Colonic mucosa (tissue), 4 donors: ENCODE data around the gene STK32C. TPM values are rescaled to one million over a fixed set of nuclear protein-coding genes. Genes with fewer than 3 reads are reported as not detected.
"Not testable (repeated sequence)": the region's sequence is repeated elsewhere in the genome, so short reads cannot be mapped to it uniquely, and the experiment has no call there.

Source experiments
- DNase-seq: peaks from one replicate; pipeline ENCODE4 v3.0.0-alpha.2; 2020
- H3K27ac ChIP-seq: fragments of 200-600 bp; one replicate; pipeline ENCODE4 v1.8.0; 2021
- H3K27me3 ChIP-seq: fragments of 200-600 bp; one replicate; pipeline ENCODE4 v1.8.0; 2021
- H3K36me3 ChIP-seq: fragments of 200-600 bp; one replicate; pipeline ENCODE4 v1.8.0; 2021
- H3K4me1 ChIP-seq: fragments of 200-600 bp; one replicate; pipeline ENCODE4 v1.8.0; 2021; ENCODE audit warnings: mild to moderate bottlenecking
- H3K4me3 ChIP-seq: fragments of 200-600 bp; one replicate; pipeline ENCODE4 v1.8.0; 2021
- H3K9ac ChIP-seq, 2 donors: one replicate each; pipeline ENCODE4 v1.7.0; 2013; ENCODE audit warnings: control low read depth in 2 of 2, low read depth in 2 of 2, low read length in 2 of 2
- H3K9me3 ChIP-seq: fragments of 200-600 bp; one replicate; pipeline ENCODE4 v1.8.0; 2021
- CTCF ChIP-seq: fragments of 200-600 bp; IDR thresholded peaks from one replicate; pipeline ENCODE4 v1.8.0; 2022; ENCODE audit warnings: antibody characterized with exemption, mild to moderate bottlenecking
- intact Hi-C: fragments of 100-400 bp; cut with DNase I; formaldehyde crosslinking; loops from one replicate; pipeline ENCODE4 v1.14.1; 2022
- total RNA-seq, 2 donors: library from RNA; stranded (reverse); fragmentation: NEBNext Ultra II Directional in 1 of 2; extraction: Animal tissue kit (Norgen Biotek cat#: 25700) in 1 of 2; gene quantifications; one replicate each; pipeline ENCODE4 v1.2.1, GENCODE V29; 2021
- donor health status: healthy.
- donor health status: DM: no; HTN: no; CAD: no.
- donor health status: DM: no; HTN: no; CAD: no.

The STK32C gene
- total RNA-seq, 2 donors from 2014 or later, result 9.2 to 14.5 TPM

GRCh38 chr10:132321726-132322125 lies 14.0 kb upstream of the STK32C start:
- Histone ChIP-seq H3K4me1 (no peaks in the 10 kb centered on the region), H3K9me3 (no peaks in the 10 kb centered on the region), H3K4me3 (no peak overlapping the region), H3K27ac (no peak overlapping the region), H3K27me3 (no peaks in the 10 kb centered on the region), H3K9ac (no peak overlapping the region), H3K36me3 (no peaks in the 10 kb centered on the region)
- no peak for DNase-seq
- no peak for TF ChIP-seq CTCF
- intact Hi-C loops, result no loop called here

- H3K36me3 ChIP-seq, result no peaks in the 10 kb centered on the region
- no peak for DNase-seq
- no peaks in the 10 kb centered on the region for H3K9me3 ChIP-seq
- intact Hi-C loops, result no loop called here
- no peak overlapping the region for H3K4me3 ChIP-seq
- no peaks in the 10 kb centered on the region for H3K27me3 ChIP-seq
- no peak overlapping the region for H3K27ac ChIP-seq
- TF ChIP-seq CTCF, result no peak
- peak overlapping the region in 1 of 2 donors; percentile 43 for H3K9ac ChIP-seq
- no peaks in the 10 kb centered on the region for H3K4me1 ChIP-seq
Observed at GRCh38 chr10:132320654-132321469, 13.1 kb upstream of the STK32C start.

GRCh38 chr10:132319853-132320653 lies 12.3 kb upstream of the STK32C start:
- intact Hi-C loops, result no loop called here
- H3K27ac ChIP-seq, result no peak overlapping the region

GRCh38 chr10:132317477-132317876 lies 9.7 kb upstream of the STK32C start:
- DNase-seq, H3K4me1 ChIP-seq, H3K36me3 ChIP-seq, intact Hi-C loops, H3K9me3 ChIP-seq, H3K27ac ChIP-seq, H3K4me3 ChIP-seq, H3K9ac ChIP-seq, H3K27me3 ChIP-seq: not testable (repeated sequence)

More at GRCh38 chr10:132319853-132320653, 12.3 kb upstream of the STK32C start:
- no peak for TF ChIP-seq CTCF
- no peaks in the 10 kb centered on the region for H3K27me3 ChIP-seq
- H3K4me1 ChIP-seq, result no peaks in the 10 kb centered on the region
- H3K4me3 ChIP-seq, result no peak overlapping the region
- no peaks in the 10 kb centered on the region for H3K36me3 ChIP-seq
- DNase-seq, result no peak
- no peaks in the 10 kb centered on the region for H3K9me3 ChIP-seq
- H3K9ac ChIP-seq, result peak overlapping the region in 1 of 2 donors; percentile 43

- H3K4me3 ChIP-seq, result no peak overlapping the region
- no peaks in the 10 kb centered on the region for H3K4me1 ChIP-seq
- no peak overlapping the region for H3K9ac ChIP-seq
- no peak for DNase-seq
- H3K27me3 ChIP-seq, result no peaks in the 10 kb centered on the region
- H3K36me3 ChIP-seq, result no peaks in the 10 kb centered on the region
- no peak overlapping the region for H3K27ac ChIP-seq
- no peaks in the 10 kb centered on the region for H3K9me3 ChIP-seq
- intact Hi-C loops, result no loop called here
- no peak for TF ChIP-seq CTCF
Observed at GRCh38 chr10:132316133-132316532, 8.4 kb upstream of the STK32C start.

- intact Hi-C loops, H3K9me3 ChIP-seq: not testable (repeated sequence)
Observed at GRCh38 chr10:132314881-132315280, 7.1 kb upstream of the STK32C start.

More at GRCh38 chr10:132314881-132315280, 7.1 kb upstream of the STK32C start:
- not testable (repeated sequence) for H3K36me3 ChIP-seq, H3K27ac ChIP-seq, H3K4me3 ChIP-seq, H3K27me3 ChIP-seq, H3K9ac ChIP-seq, H3K4me1 ChIP-seq, DNase-seq
